GM19193 (cell line): ENCODE measurements around the gene ZDBF2.
A peak's percentile ranks its signal among the peaks of the same experiment; 100 is the strongest.

ENCODE experiments used
- POLR2A ChIP-seq: IDR thresholded peaks from 4 replicates; pipeline ENCODE4 v1.6.1; 2011; ENCODE audit not compliant: insufficient read depth, insufficient read length; ENCODE audit errors: extremely low read depth

Gene ZDBF2

DNA sequence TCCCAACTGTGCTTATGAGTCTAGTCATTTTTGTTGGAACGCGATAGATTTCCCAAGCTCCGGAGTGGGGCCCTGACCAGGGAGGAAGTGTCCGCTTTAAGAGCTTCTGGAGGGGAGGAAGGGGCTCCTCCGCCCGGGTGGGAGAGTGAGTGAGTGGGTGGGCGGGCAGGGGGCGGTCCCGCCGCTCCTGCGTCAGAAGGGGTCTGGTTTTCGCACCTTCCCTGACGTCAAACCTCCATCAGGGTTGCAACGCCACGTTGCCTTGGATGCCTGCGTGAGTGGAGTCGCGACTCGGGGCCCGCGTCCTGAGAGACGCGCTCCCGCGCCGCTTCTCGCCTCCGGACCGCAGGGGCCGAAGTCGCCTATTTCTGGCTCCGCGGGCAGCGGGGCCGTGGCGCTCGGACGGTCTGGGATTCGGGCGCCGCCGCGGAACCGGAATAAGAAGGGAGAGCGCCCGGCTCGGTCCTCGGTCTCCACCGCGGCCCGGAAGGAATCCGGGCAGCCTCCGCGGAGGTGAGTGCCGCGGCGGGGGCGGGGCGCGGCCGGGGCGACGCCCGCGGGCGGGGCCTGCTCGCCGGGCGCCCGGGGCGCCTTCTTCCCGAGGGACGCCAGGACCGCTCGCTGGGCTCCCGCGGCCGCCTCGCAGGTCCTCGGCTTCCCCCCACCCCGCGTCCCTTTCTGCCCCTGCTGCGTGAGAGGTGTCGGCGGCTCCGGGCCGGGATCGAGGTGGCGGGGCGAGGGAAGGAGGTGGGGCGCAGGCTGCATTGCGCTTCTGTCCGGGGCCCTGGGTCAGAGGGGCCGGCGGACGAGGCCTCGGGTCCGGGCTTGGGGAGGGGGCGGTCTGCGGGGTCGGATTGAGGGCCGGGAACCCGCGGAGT is at the start of gene ZDBF2:
Gene ZDBF2 (plus strand): TSS at position 230 of the 878 bp plus-strand sequence. CDS start 7,187 bp downstream, outside the sequence.
- TF ChIP-seq POLR2A: peak; percentile 74

DNA sequence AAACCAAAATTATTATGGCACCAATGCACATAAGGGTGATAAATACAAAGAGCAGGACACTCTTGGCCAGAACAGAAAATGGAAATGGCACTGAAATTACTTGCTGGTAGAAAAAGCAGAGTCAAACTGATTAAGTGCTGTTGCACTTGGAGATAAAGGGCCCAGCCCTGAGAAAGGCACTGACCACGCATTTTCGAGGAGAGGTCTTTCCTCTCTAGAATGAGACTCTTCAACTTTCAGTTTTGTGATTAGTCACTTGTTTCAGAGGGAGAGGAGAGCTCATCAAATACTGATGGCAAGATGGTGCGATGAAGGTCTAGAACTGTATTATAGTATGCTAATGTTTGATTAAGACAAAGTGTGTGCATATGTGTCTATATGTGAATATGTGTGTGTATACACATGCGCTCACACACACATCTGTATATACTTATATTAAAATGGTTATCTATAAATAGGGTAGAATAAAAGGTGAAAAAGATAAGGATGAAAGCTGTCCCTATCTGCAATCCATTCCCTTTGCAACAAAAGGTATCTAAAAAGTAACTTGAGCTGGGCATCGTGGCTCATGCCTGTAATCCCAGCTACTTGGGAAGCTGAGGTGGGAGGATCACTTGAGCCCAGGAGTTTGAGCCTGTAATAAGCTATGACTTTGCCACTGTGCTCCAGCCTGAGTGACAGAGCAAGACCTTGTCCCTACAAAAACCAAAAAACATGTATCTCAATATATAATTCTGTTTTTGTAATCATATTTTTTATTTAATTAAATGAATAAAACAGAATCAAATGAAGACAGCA is 48.8 kb upstream of the ZDBF2 start:
- no peak for TF ChIP-seq POLR2A

DNA sequence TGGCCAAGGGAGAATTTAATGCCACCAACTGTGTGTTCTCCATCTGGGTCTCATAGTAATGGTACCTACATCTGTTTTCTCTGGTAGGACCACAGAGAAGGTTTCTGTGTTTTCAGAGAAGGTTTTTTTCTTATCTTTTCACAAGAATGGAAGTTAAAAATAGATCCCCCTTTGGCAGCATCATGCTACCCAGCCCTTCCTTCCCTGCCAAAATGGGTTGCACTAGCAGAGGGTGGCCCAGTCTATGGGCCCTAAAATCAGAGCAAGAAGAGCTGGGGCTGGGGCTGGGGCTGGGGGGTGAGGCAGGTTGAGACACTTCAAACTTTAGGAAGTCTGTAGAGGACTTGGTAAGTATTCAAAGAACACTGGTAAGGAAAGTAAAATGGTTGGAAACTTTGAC is 44.8 kb upstream of the ZDBF2 start:
- no peak for TF ChIP-seq POLR2A

DNA sequence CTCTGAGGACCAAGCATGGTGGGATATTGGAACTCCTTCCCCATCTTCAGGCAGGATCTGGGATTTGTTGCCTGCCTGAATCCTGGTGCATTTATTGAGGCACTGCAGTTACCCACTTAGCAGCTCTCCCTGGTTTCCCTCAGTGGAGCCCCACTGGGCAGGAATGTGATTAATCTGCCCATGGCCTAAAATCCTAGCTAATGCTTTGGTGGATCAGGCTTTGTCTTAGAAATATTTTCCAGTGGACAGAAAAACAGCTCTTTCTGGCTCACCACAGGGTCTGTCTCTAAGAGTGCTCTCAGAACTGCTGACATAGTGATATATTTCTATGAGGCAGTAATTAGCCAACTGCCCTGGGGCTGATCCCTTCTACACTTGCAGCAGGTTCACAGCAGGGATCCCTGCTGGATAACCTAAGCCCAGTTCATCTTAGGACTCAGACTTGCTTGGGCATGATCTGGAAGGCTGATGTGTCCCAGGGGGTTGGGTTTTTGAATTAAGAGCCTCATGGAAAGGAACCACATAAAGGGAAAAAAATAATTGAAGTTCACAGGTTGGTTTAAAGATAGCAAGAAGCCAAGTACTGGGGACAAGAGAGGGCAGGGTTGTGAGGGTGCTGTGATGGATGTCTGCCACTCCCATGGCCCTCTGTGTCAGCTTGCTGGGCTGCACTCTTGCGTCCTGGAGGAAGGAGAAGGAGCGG is 44.3 kb upstream of the ZDBF2 start:
- TF ChIP-seq POLR2A: no peak

DNA sequence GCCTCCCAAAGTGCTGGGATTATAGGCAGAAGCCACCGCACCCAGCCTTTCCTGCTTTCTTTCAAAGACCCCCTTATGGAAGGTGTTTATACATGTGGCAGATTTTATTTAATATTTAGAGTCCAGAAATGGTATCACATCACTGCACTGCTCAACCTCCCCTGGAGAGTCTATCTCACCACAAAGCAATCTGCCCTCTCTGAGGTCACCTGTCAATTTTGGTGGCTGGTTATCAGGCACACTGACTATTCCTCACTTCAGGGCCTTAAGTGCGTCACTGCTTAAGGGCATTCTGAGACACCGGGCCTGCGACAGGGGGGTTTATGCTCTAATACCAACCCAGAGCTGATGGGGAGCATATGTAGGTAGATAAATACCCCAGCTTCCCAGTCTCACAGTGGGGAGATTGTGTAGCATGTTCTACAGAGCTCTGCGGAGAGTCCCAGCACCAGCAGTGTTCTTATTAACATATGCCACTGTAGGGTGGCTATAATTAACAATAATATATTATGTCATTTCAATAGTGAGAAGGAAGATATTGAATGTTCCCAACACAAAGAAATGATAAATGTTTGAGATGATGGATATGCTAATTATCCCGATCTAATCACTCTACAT is 42.7 kb upstream of the ZDBF2 start:
- no peak for TF ChIP-seq POLR2A

DNA sequence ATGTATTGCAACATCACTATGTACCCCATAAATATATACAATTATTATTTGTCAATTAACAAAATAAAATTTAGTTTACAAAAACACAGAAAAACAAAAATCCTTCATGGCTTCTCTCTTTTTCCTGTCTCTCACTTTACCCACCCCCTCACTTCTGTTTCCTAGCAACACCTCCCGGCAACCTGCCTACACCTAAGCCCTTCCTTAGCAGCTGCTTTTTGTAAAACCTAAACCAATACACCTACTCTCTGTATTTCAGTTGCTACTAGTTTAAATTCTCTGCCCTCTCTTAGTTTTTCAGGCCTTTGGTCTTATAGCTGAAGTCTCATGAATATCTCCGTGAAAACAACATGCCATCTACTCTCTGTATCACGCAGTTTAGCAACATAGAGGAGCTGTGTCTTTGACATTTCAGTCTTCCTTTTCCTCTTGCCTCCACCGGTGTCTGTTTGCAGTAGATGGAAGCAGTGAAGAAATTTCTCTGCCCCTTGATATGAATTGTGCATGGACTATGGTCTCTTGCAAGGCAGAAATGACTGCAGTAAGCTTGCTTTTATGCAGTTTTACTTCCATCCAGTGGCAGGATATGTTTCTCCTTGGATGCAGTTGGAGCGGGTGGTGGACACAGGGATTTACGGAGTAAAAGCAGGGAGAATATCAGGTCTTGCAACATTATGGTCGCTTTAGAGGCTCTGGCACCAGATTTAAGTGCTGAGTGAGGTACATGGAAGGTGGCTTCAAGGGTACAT is 42.0 kb upstream of the ZDBF2 start:
- TF ChIP-seq POLR2A: no peak

DNA sequence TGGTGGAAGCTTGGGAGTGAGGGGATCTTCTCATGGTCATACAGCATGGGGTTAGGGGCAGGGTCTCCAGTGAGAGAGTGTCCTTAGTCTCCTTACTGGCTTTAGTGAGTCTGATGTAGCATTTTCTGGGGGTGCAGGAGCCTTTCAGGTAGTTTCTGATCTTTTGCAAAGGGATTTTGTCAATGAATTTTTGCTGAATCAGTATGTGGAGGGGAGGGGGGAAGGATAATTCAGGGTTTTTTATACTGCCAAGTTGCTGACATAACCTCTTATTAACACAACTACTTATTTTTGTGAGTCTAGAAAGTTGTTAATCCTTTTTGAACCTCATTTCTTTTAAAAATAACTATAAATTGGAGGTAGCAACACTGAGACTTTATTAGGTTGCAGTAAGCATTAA is 35.3 kb upstream of the ZDBF2 start:
- TF ChIP-seq POLR2A: no peak

DNA sequence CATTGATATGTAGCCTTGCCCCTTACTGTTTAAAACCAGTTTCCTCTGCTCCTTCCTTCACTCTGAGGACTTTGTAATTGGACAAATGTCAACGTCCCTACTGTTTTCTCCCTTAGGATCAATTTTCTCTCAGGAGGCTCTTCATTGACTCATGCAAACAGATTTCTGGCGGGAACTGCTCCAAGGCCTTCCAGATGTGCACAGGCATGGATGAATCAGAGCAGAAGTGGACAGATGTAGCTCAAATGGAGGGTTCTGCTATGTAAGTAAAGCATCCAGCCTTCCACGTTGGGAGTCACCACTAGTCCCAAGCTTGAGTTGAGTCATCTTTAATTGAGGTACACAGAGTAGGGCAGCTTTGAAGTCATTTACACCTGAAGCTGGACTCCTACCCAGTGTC is 34.1 kb upstream of the ZDBF2 start:
- TF ChIP-seq POLR2A: no peak

DNA sequence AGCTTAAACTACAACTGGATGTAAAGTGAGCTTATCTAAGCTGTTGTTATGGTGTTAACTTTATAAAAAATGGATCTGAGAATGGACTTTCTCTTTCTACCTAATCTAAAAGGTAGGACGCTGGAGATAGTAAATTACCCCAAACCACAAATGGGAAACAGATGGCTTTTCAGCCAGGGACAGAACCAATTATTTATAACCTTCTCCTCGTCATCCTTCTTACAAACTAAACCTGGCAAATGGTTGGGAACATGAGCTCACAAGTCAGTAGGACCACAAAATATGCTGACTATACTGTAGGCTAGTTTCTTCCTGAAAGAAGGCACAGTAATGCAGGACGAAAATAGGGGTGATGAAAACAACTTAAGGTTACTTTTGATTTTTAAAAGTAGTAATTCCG is 32.7 kb upstream of the ZDBF2 start:
- TF ChIP-seq POLR2A: no peak

DNA sequence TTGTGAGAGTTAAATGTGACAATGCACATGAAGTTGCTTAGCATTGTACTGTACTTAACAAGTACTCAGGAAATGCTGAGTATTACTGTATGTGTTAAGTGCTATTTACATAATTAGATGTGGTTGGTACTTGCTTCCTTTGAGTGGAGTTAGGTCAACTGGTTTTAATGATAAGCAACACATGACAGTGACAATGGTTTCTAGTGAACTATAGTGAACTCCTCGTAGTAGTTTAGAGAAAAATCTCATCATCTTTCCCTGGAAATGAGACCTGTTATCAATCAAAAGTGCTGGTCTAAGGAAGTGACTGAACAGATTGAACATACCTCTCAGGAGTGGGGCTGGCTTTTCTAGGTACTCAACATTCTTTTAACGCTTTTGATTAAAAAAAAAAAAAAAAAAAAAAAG is 29.2 kb upstream of the ZDBF2 start:
- no peak for TF ChIP-seq POLR2A

DNA sequence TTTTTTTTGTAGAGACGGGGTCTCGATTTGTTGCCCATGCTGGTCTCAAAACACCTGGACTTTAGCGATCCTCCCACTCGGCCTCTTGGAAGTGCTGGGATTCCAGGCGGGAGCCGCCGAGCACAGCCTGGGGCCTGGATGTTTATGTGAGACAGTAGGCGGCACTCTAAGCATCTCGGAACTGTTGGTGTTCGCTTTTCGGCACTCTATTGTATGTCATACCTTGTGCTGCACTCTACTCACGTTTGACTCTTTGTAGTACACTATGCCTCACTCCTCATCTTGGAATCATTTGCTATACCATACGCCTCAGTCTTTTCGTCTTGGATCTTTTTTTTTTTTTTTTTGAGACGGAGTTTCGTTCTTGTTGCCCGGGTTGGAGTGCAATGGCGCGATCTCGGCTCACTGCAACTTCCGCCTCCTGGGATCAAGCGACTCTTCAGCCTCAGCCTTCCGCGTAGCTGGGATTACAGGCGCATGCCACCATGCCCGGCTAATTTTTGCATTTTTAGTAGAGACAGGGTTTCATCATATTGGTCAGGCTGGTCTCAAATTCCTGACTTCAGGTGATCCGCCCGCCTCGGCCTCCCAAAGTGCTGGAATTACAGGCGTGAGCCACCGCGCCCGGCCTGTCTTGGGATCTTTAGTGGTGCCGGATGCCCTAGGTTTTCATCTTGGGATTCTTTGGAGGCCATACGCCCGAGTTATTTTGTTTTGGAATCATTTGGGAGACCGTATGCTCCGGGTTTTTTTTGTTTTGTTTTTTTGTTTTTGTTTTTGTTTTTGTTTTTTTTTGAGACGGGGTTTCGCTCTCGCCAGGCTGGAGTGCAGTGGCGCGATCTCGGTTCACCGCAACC is 24.2 kb upstream of the ZDBF2 start:
- no peak for TF ChIP-seq POLR2A

DNA sequence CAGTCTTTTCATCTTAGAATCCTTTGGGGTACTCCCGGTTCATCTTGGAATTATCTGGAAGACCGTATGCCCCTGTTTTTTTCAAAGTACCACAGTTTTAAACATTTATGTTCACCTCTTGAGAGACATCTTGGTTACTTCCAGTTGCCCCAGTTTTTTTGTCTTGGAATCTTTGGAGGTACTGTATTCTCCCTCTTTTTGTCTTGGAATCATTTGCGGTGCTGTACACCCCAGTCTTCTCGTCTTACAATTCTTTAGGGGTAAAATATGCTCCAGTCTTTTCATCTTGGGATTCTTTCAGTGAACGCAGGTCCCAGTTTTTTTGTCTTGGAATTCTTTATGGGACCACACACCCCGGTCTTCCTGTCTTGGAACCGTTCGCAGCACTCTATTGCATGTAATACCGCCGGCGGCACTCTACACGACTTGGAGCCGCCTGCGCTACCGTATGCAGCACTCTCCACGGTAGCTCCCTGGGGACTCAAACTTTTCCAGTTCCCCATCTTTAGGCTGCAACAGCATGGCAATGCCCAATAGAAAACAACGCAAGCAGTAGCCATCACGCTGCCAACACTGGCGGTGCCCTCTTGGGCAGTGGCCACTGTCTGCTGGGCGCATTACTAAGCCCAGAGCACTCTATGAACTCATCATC is 21.2 kb upstream of the ZDBF2 start:
- no peak for TF ChIP-seq POLR2A

DNA sequence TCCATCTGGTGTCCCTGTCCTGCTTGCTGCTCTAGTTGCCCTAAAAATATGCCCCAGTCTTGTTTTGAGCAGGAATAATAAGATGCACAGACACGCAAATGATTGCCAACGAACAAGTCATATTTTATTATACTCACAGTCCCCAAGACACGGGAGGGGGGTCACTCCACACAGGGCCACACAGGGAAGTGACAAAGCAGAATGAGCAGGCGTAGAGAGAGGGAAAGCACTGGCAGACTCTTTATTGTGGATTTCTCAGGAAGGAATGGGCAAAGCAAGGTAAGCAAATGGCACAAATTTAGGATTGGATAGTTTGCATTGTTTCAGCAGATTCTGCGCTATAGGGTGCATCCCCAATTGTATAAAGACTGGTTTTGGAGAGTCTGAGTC is 20.7 kb upstream of the ZDBF2 start:
- no peak for TF ChIP-seq POLR2A
